HepG2 (cell line): Measurements from ENCODE around the gene TP53. TPM values are rescaled to one million over a fixed set of nuclear protein-coding genes. Genes with fewer than 3 reads are reported as not detected.

Experiments used
- CBX2 ChIP-seq, 2 experiments: fragments of 200-600 bp in 1 of 2; sonication (generic); formaldehyde crosslinking in 1 of 2; IDR thresholded peaks; 2 replicates each; pipeline versions ENCODE4 v1.7.0 to v1.8.1; 2018 to 2022; ENCODE audit warnings: low read depth in 2 of 2, low read length in 1 of 2, mild to moderate bottlenecking in 1 of 2, missing genetic modification reagents in 1 of 2
- CREM ChIP-seq, 2 experiments: sonication (generic) in 1 of 2; formaldehyde crosslinking in 1 of 2; IDR thresholded peaks; 2 replicates each; pipeline versions ENCODE4 v1.4.0 to v1.6.1; 2016 to 2020; ENCODE audit warnings: antibody characterized with exemption in 1 of 2, mild to moderate bottlenecking in 1 of 2, missing genetic modification reagents in 1 of 2
- DNMT3B ChIP-seq: conservative IDR thresholded peaks from 2 replicates; pipeline ENCODE4 v1.6.1; 2016; ENCODE audit warnings: missing biosample characterization, control low read depth
- MYNN ChIP-seq: sonication (generic); formaldehyde crosslinking; IDR thresholded peaks from 2 replicates; pipeline ENCODE4 v1.4.0; 2020; ENCODE audit warnings: mild to moderate bottlenecking, low read depth, missing genetic modification reagents
- PAX8 ChIP-seq: sonication (generic); formaldehyde crosslinking; IDR thresholded peaks from 2 replicates; pipeline ENCODE4 v1.8.0; 2022; ENCODE audit warnings: mild to moderate bottlenecking, missing genetic modification reagents, borderline replicate concordance
- RARG ChIP-seq: sonication (generic); formaldehyde crosslinking; IDR thresholded peaks from 2 replicates; pipeline ENCODE4 v1.4.0; 2020; ENCODE audit warnings: low read depth, mild to moderate bottlenecking, missing genetic modification reagents
- RORA ChIP-seq: sonication (generic); formaldehyde crosslinking; IDR thresholded peaks from 2 replicates; pipeline ENCODE4 v1.5.0; 2020; ENCODE audit warnings: mild to moderate bottlenecking, missing genetic modification reagents, moderate library complexity
- RXRA ChIP-seq: sonication (generic); formaldehyde crosslinking; IDR thresholded peaks from 2 replicates; pipeline ENCODE4 v1.5.1; 2020; ENCODE audit warnings: missing genetic modification reagents
- THYN1 ChIP-seq: sonication (generic); formaldehyde crosslinking; IDR thresholded peaks from 2 replicates; pipeline ENCODE4 v1.8.1; 2023; ENCODE audit warnings: low read depth, mild to moderate bottlenecking, moderate library complexity, missing genetic modification reagents, borderline replicate concordance
- TOE1 ChIP-seq: sonication (generic); formaldehyde crosslinking; IDR thresholded peaks from 2 replicates; pipeline ENCODE4 v1.4.0; 2020; ENCODE audit warnings: mild to moderate bottlenecking, missing genetic modification reagents
- ZBTB4 ChIP-seq: sonication (generic); formaldehyde crosslinking; IDR thresholded peaks from 2 replicates; pipeline ENCODE4 v1.4.0; 2020; ENCODE audit warnings: missing genetic modification reagents, mild to moderate bottlenecking, borderline replicate concordance
- ZKSCAN5 ChIP-seq: sonication (generic); formaldehyde crosslinking; IDR thresholded peaks from 2 replicates; pipeline ENCODE4 v1.5.1; 2020; ENCODE audit warnings: mild to moderate bottlenecking, missing genetic modification reagents
- ZNF282 ChIP-seq: fragments of 450-650 bp; IDR thresholded peaks from 2 replicates; pipeline ENCODE4 v1.6.1; 2018; ENCODE audit not compliant: partially characterized antibody
- ZNF337 ChIP-seq: sonication (generic); formaldehyde crosslinking; IDR thresholded peaks from 2 replicates; pipeline ENCODE4 v1.5.1; 2020; ENCODE audit warnings: missing genetic modification reagents, low read depth, mild to moderate bottlenecking, borderline replicate concordance
- ZNF550 ChIP-seq: sonication (generic); formaldehyde crosslinking; IDR thresholded peaks from 2 replicates; pipeline ENCODE4 v1.4.0; 2020; ENCODE audit warnings: mild to moderate bottlenecking, missing genetic modification reagents, borderline replicate concordance
- ZNF879 ChIP-seq: sonication (generic); formaldehyde crosslinking; IDR thresholded peaks from 2 replicates; pipeline ENCODE4 v1.8.1; 2023; ENCODE audit warnings: missing genetic modification reagents
- ZSCAN25 ChIP-seq: sonication (generic); formaldehyde crosslinking; IDR thresholded peaks from 2 replicates; pipeline ENCODE4 v1.8.0; 2022; ENCODE audit warnings: mild to moderate bottlenecking, missing genetic modification reagents
- ZSCAN31 ChIP-seq: sonication (generic); formaldehyde crosslinking; IDR thresholded peaks from 2 replicates; pipeline ENCODE4 v1.5.0; 2020; ENCODE audit warnings: low read depth, mild to moderate bottlenecking, missing genetic modification reagents
- polyA plus RNA-seq, 8 experiments: library from polyadenylated mRNA; depleted of rRNA in 3 of 8; stranded (reverse) in 7 of 8; unstranded in 1 of 8; fragments of >200 nt; fragmentation: Illumina TruSeq in 4 of 8; extraction: Trizol in 4 of 8; gene quantifications; 2 replicates each; pipeline versions ENCODE4 v1.2.1 to v1.2.3, GENCODE V29; 2011 to 2016; ENCODE audit warnings: low read depth in 4 of 8, missing spikeins in 1 of 8, mixed read lengths in 1 of 8; ENCODE audit not compliant: insufficient read depth in 1 of 8
- total RNA-seq, 5 experiments: library from RNA; depleted of rRNA; stranded (reverse); fragments of >200 nt; fragmentation: Illumina TruSeq; extraction: Trizol; gene quantifications; 2 replicates each; pipeline ENCODE4 v1.2.3, GENCODE V29; 2016; ENCODE audit warnings: low read depth in 1 of 5
- TF ChIP-seq, protein P1 (sequence below): sonication (generic); formaldehyde crosslinking; IDR thresholded peaks from 2 replicates; pipeline ENCODE4 v1.9.0; 2021; ENCODE audit warnings: mild to moderate bottlenecking, missing genetic modification reagents

Gene TP53
- total and polyA plus RNA-seq, 2 of the 13 experiments (the other 11 are each of a cell fraction or from before 2014, with no cell fraction given): 17.1 to 29.9 TPM

DNA sequence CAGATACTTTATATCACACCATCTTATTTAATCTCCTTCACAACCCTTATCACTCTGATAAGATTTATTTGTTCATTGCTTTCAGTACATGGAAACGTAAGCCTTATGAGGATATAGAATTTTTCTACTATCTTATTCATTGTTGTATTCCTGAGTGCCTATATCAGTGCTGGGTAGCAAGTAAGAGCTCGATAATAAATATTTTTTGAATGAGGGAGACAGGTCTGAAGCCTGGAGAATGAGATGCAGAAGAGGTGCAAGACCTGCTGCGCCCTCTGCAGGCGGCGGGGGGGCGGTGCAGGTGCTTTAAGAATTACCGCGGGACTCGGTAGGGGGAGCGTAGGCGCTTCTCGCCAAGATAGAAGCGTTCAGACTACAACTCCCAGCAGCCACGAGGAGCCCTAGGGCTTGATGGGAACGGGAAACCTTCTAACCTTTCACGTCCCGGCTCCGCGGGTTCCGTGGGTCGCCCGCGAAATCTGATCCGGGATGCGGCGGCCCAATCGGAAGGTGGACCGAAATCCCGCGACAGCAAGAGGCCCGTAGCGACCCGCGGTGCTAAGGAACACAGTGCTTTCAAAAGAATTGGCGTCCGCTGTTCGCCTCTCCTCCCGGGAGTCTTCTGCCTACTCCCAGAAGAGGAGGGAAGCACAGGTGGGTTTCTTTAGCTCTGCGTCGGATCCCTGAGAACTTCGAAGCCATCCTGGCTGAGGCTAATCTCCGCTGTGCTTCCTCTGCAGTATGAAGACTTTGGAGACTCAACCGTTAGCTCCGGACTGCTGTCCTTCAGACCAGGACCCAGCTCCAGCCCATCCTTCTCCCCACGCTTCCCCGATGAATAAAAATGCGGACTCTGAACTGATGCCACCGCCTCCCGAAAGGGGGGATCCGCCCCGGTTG is 868 bp upstream of the TP53 start, which contains the start of gene WRAP53 (continued):
- TF ChIP-seq ZSCAN31 (0 out of 2 replicates have a peak, but pooled peaks have one; percentile 4), PAX8 (CRISPR knock-in tag) (no peak), ZNF879 (CRISPR knock-in tag) (no peak), RARG (CRISPR knock-in tag) (no peak), ZNF550 (CRISPR knock-in tag) (no peak), RORA (CRISPR knock-in tag) (no peak), ZSCAN25 (CRISPR knock-in tag) (no peak), ZNF282 (no peak), ZKSCAN5 (CRISPR knock-in tag) (no peak), RXRA (CRISPR knock-in tag) (peak; percentile 56; the same call in 1 of the 2 replicates), CREM (IDR thresholded peaks at IDR 0.05) (peak; percentile 92), CREM (CRISPR knock-in tag; IDR thresholded peaks at IDR 0.05) (no peak), ZBTB4 (CRISPR knock-in tag) (no peak), CBX2 (IDR thresholded peaks at IDR 0.05; ENCODE audit: low read depth, low read length) (no peak), CBX2 (CRISPR knock-in tag; IDR thresholded peaks at IDR 0.05; ENCODE audit: low read depth) (no peak), DNMT3B (CRISPR knock-in tag) (no peak), MYNN (CRISPR knock-in tag) (no peak), THYN1 (CRISPR knock-in tag) (no peak), ZNF337 (CRISPR knock-in tag) (0 out of 2 replicates have a peak, but pooled peaks have one; percentile 30), TOE1 (CRISPR knock-in tag) (peak; percentile 59; the same call in 1 of the 2 replicates)
- TF ChIP-seq, protein P1, sequence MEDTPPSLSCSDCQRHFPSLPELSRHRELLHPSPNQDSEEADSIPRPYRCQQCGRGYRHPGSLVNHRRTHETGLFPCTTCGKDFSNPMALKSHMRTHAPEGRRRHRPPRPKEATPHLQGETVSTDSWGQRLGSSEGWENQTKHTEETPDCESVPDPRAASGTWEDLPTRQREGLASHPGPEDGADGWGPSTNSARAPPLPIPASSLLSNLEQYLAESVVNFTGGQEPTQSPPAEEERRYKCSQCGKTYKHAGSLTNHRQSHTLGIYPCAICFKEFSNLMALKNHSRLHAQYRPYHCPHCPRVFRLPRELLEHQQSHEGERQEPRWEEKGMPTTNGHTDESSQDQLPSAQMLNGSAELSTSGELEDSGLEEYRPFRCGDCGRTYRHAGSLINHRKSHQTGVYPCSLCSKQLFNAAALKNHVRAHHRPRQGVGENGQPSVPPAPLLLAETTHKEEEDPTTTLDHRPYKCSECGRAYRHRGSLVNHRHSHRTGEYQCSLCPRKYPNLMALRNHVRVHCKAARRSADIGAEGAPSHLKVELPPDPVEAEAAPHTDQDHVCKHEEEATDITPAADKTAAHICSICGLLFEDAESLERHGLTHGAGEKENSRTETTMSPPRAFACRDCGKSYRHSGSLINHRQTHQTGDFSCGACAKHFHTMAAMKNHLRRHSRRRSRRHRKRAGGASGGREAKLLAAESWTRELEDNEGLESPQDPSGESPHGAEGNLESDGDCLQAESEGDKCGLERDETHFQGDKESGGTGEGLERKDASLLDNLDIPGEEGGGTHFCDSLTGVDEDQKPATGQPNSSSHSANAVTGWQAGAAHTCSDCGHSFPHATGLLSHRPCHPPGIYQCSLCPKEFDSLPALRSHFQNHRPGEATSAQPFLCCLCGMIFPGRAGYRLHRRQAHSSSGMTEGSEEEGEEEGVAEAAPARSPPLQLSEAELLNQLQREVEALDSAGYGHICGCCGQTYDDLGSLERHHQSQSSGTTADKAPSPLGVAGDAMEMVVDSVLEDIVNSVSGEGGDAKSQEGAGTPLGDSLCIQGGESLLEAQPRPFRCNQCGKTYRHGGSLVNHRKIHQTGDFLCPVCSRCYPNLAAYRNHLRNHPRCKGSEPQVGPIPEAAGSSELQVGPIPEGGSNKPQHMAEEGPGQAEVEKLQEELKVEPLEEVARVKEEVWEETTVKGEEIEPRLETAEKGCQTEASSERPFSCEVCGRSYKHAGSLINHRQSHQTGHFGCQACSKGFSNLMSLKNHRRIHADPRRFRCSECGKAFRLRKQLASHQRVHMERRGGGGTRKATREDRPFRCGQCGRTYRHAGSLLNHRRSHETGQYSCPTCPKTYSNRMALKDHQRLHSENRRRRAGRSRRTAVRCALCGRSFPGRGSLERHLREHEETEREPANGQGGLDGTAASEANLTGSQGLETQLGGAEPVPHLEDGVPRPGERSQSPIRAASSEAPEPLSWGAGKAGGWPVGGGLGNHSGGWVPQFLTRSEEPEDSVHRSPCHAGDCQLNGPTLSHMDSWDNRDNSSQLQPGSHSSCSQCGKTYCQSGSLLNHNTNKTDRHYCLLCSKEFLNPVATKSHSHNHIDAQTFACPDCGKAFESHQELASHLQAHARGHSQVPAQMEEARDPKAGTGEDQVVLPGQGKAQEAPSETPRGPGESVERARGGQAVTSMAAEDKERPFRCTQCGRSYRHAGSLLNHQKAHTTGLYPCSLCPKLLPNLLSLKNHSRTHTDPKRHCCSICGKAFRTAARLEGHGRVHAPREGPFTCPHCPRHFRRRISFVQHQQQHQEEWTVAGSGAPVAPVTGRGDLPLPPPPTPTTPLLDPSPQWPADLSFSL (CRISPR knock-in tag): no peak
